Measurements from ENCODE around the gene FGF12.

FGF12 gene

GRCh38 chr3:192168202-192168601 is 559.1 kb downstream of the FGF12 start:
- in situ Hi-C loops (cut with HindIII; ENCODE audit: low sequenced_read_pairs) = no loop called here
- no peak for TF ChIP-seq CTCF (IDR thresholded peaks at IDR 0.05; ENCODE audit: low read depth, low read length)
- H3K4me3 ChIP-seq (ENCODE audit: low read depth, low read length) = no peak overlapping the region
- no peak for DNase-seq (ENCODE audit: low read depth, low spot score)

- in situ Hi-C loops (cut with HindIII; ENCODE audit: low sequenced_read_pairs) = no loop called here
- TF ChIP-seq CTCF (IDR thresholded peaks at IDR 0.05; ENCODE audit: low read depth, low read length) = no peak
- no peak overlapping the region for H3K4me3 ChIP-seq (ENCODE audit: low read depth, low read length)
- no peak for DNase-seq (ENCODE audit: low read depth, low spot score)
Observed at GRCh38 chr3:192165552-192165951, 561.8 kb downstream of the FGF12 start.

- no peak for TF ChIP-seq CTCF (IDR thresholded peaks at IDR 0.05; ENCODE audit: low read depth, low read length)
Observed at GRCh38 chr3:192161661-192162060, 565.7 kb downstream of the FGF12 start.

GRCh38 chr3:192156382-192156781 is 571.0 kb downstream of the FGF12 start:
- H3K4me3 ChIP-seq (ENCODE audit: low read depth, low read length) = no peak overlapping the region
- in situ Hi-C loops (cut with HindIII; ENCODE audit: low sequenced_read_pairs) = no loop called here
- no peak for DNase-seq (ENCODE audit: low read depth, low spot score)
- no peak for TF ChIP-seq CTCF (IDR thresholded peaks at IDR 0.05; ENCODE audit: low read depth, low read length)

More at GRCh38 chr3:192161661-192162060, 565.7 kb downstream of the FGF12 start:
- DNase-seq (ENCODE audit: low read depth, low spot score) = no peak
- H3K4me3 ChIP-seq (ENCODE audit: low read depth, low read length) = no peak overlapping the region
- in situ Hi-C loops (cut with HindIII; ENCODE audit: low sequenced_read_pairs) = no loop called here

- TF ChIP-seq CTCF (IDR thresholded peaks at IDR 0.05; ENCODE audit: low read depth, low read length) = no peak
- H3K4me3 ChIP-seq (ENCODE audit: low read depth, low read length) = peak overlapping the region; percentile 13
- in situ Hi-C loops (cut with HindIII; ENCODE audit: low sequenced_read_pairs) = no loop called here
- DNase-seq (ENCODE audit: low read depth, low spot score) = no peak
Observed at GRCh38 chr3:192155194-192155593, 572.1 kb downstream of the FGF12 start.

- DNase-seq (ENCODE audit: low read depth, low spot score) = no peak
- H3K4me3 ChIP-seq (ENCODE audit: low read depth, low read length) = no peak overlapping the region
- TF ChIP-seq CTCF (IDR thresholded peaks at IDR 0.05; ENCODE audit: low read depth, low read length) = no peak
- in situ Hi-C loops (cut with HindIII; ENCODE audit: low sequenced_read_pairs) = no loop called here
Observed at GRCh38 chr3:192133271-192133670, 594.1 kb downstream of the FGF12 start.
